Gastroesophageal sphincter (tissue), 4 donors: ENCODE data around the gene TSPAN9. TPM values are rescaled to one million over a fixed set of nuclear protein-coding genes. Genes with fewer than 3 reads are reported as not detected.

Experiments
- ATAC-seq: fragments of 150-250 bp; one replicate; pipeline ENCODE4 v1.9.1; 2016; ENCODE audit warnings: mild to moderate bottlenecking, moderate library complexity
- H3K27ac ChIP-seq, 4 donors: fragments of 200-600 bp; sonication (generic) in 3 of 4; 1 replicate in 3 of 4; 2 replicates in 1 of 4; pipeline ENCODE4 v1.5.1; 2016 to 2019
- H3K27me3 ChIP-seq: fragments of 200-600 bp; sonication (generic); one replicate; pipeline ENCODE4 v1.5.1; 2019
- H3K36me3 ChIP-seq, 2 donors: fragments of 200-600 bp; sonication (generic); one replicate each; pipeline ENCODE4 v1.5.1; 2019; ENCODE audit warnings: control low read depth in 1 of 2
- H3K4me1 ChIP-seq, 3 donors: fragments of 200-600 bp; sonication (generic); 1 replicate in 2 of 3; 2 replicates in 1 of 3; pipeline ENCODE4 v1.5.1; 2016 to 2019; ENCODE audit warnings: control low read depth in 2 of 3
- H3K4me3 ChIP-seq, 2 donors: fragments of 200-600 bp; sonication (generic); one replicate each; pipeline ENCODE4 v1.5.1; 2019; ENCODE audit warnings: mild to moderate bottlenecking in 1 of 2, moderate library complexity in 1 of 2
- H3K9me3 ChIP-seq, 3 donors: fragments of 200-600 bp; sonication (generic); one replicate each; pipeline ENCODE4 v1.5.1; 2017 to 2019; ENCODE audit warnings: control low read depth in 2 of 3
- EP300 ChIP-seq: sonication (generic); formaldehyde crosslinking; IDR thresholded peaks from one replicate; pipeline ENCODE4 v1.6.1; 2017; ENCODE audit warnings: antibody characterized with exemption, mild to moderate bottlenecking
- POLR2A ChIP-seq, 2 donors: fragments of 450-650 bp; IDR thresholded peaks; one replicate each; pipeline ENCODE4 v1.6.1; 2017; ENCODE audit warnings: antibody characterized with exemption in 2 of 2, mild to moderate bottlenecking in 2 of 2, moderate library complexity in 1 of 2
- POLR2AphosphoS5 ChIP-seq: sonication (generic); formaldehyde crosslinking; IDR thresholded peaks from one replicate; pipeline ENCODE4 v1.6.1; 2017; ENCODE audit warnings: antibody characterized with exemption
- WGBS, 2 donors: methylation state at CpG; one replicate each; pipeline ENCODE4 v1.1.5; 2018; ENCODE audit warnings: low coverage in 1 of 2; 5-methylcytosine and 5-hydroxymethylcytosine counted together
- total RNA-seq, 4 donors: library from RNA; depleted of rRNA; stranded (reverse); fragments of >200 nt; gene quantifications; one replicate each; pipeline ENCODE4 v1.1.0, GENCODE V29; 2016
- TF ChIP-seq, protein P1 (sequence below), 4 experiments: fragments of 200-600 bp in 2 of 4; fragments of 450-650 bp in 2 of 4; sonication (generic) in 1 of 4; IDR thresholded peaks; one replicate each; pipeline ENCODE4 v1.5.1; 2017 to 2019; ENCODE audit warnings: antibody characterized with exemption in 4 of 4, mild to moderate bottlenecking in 2 of 4, moderate library complexity in 2 of 4

The TSPAN9 gene
- total RNA-seq, 4 donors from 2014 or later: 19.5 to 30.2 (median 26.0) TPM

- no peaks in the 10 kb centered on the region for H3K36me3 ChIP-seq
Observed at GRCh38 chr12:3167636-3168035, 90.5 kb downstream of the TSPAN9 start.

GRCh38 chr12:3168223-3169221, 91.3 kb downstream of the TSPAN9 start:
- 57 to 69% methylated on average over 11 to 14 of the region's 22 CpGs for WGBS, 2 donors
- peak; percentile 60 for ATAC-seq
- Histone ChIP-seq H3K27ac (no peak overlapping the region), H3K4me1 (peaks cover 0 to 18% (median 0%) of the 10 kb centered on the region in 3 donors), H3K4me3 (no peak overlapping the region), H3K9me3 (no peaks in the 10 kb centered on the region), H3K27me3 (no peaks in the 10 kb centered on the region), H3K36me3 (no peaks in the 10 kb centered on the region)
- peak; percentile 51 for TF ChIP-seq POLR2AphosphoS5
- TF ChIP-seq, protein P1, sequence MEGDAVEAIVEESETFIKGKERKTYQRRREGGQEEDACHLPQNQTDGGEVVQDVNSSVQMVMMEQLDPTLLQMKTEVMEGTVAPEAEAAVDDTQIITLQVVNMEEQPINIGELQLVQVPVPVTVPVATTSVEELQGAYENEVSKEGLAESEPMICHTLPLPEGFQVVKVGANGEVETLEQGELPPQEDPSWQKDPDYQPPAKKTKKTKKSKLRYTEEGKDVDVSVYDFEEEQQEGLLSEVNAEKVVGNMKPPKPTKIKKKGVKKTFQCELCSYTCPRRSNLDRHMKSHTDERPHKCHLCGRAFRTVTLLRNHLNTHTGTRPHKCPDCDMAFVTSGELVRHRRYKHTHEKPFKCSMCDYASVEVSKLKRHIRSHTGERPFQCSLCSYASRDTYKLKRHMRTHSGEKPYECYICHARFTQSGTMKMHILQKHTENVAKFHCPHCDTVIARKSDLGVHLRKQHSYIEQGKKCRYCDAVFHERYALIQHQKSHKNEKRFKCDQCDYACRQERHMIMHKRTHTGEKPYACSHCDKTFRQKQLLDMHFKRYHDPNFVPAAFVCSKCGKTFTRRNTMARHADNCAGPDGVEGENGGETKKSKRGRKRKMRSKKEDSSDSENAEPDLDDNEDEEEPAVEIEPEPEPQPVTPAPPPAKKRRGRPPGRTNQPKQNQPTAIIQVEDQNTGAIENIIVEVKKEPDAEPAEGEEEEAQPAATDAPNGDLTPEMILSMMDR (IDR thresholded peaks at IDR 0.05): no peak

More at GRCh38 chr12:3167636-3168035, 90.5 kb downstream of the TSPAN9 start:
- no peaks in the 10 kb centered on the region for H3K27me3 ChIP-seq
- peaks cover 0 to 18% (median 0%) of the 10 kb centered on the region in 3 donors for H3K4me1 ChIP-seq
- WGBS, 2 donors: no CpG with 5 or more reads among the region's 3 CpGs
- no peaks in the 10 kb centered on the region for H3K9me3 ChIP-seq
- ATAC-seq: no peak
- no peak for TF ChIP-seq POLR2AphosphoS5
- TF ChIP-seq, protein P1 (IDR thresholded peaks at IDR 0.05): no peak
- no peak for TF ChIP-seq EP300
- TF ChIP-seq POLR2A (IDR thresholded peaks at IDR 0.05): no peak
- no peak overlapping the region for H3K27ac ChIP-seq
- H3K4me3 ChIP-seq: no peak overlapping the region

DNA sequence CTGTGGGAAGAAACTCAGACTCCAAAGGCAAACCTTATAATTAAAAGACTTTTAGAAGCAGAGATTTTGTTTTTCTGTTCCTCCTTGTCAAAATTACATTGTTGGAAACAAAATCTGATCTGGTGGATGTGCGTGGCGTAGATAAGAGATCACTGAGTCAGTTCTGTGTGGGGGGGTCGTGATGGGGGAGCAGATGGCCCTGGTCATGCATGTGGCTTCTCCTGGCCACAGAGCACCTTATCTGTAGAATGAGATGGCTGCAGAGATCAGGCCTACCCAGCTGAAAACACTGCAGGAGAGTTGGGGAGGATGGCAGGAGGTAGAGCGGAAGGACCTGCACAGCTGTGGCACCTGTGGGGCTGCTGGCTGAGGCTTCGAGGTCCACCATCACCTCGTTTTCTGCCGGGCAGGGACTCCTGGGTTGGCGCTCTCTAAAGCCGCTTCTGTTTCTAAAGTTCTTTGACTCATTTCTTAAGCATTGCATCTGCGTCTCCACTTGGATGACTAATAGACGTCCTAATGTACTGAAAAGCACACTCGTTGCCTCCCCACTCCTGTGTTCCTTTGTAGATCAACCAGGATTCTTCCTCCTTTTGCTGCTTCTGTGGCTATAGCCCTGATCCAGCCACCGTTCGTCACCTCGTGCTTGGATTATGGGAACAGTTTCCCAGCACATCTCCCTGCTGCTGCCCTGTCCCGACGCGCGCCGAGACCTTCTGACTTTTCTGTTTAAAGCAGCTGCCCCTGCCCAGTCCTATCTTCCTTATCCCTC, 93.4 kb downstream of the TSPAN9 start:
- Histone ChIP-seq H3K36me3 (no peaks in the 10 kb centered on the region), H3K27me3 (no peaks in the 10 kb centered on the region), H3K27ac (no peak overlapping the region), H3K4me1 (peaks cover 0 to 10% (median 0%) of the 10 kb centered on the region in 3 donors), H3K4me3 (no peak overlapping the region), H3K9me3 (no peaks in the 10 kb centered on the region)
- WGBS, 2 donors: 80 to 86% methylated on average over 12 to 17 of the region's 20 CpGs
- no peak for ATAC-seq
- TF ChIP-seq POLR2AphosphoS5 (no peak), EP300 (no peak), POLR2A (IDR thresholded peaks at IDR 0.05) (no peak)
- TF ChIP-seq, protein P1 (IDR thresholded peaks at IDR 0.05): no peak

DNA sequence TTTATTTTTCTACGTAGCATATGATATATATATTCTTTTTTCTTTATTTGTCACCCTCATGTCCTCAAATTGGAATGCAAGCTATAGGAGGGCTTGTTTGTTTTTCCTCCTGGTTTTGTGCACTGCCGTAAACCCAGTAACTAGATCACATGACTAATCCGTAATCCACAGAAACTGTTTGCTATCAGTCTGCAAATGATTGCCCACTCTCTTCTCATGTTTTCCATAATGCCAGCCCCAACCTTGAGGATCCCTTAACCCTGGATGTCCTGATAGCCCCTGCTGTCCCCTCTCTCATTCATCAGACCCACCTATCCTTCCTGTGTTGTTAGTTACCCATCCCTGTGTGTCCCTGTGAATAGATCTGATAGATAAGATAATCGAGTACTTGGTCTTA, 94.0 kb downstream of the TSPAN9 start:
- Histone ChIP-seq H3K27ac (no peak overlapping the region), H3K4me3 (no peak overlapping the region), H3K9me3 (no peaks in the 10 kb centered on the region), H3K4me1 (peaks cover 0 to 10% (median 0%) of the 10 kb centered on the region in 3 donors), H3K36me3 (no peaks in the 10 kb centered on the region), H3K27me3 (no peaks in the 10 kb centered on the region)
- ATAC-seq: no peak
- TF ChIP-seq, protein P1 (IDR thresholded peaks at IDR 0.05): no peak
- TF ChIP-seq EP300 (no peak), POLR2A (IDR thresholded peaks at IDR 0.05) (no peak), POLR2AphosphoS5 (no peak)
- 65 to 72% methylated on average over 4 of the region's 4 CpGs for WGBS, 2 donors
